GM21423 (cell line): ENCODE measurements around the gene ATP5PB.

Experiments used
- ATAC-seq: cut with Tn5 transposase; IDR thresholded peaks from one replicate; pipeline ENCODE4 v1.9.1; 2021; ENCODE audit warnings: mild to moderate bottlenecking, moderate library complexity; ENCODE audit not compliant: unreplicated experiment

The ATP5PB gene

GRCh38 chr1:111474106-111474505, 24.8 kb downstream of the ATP5PB start:
- no peak for ATAC-seq

DNA sequence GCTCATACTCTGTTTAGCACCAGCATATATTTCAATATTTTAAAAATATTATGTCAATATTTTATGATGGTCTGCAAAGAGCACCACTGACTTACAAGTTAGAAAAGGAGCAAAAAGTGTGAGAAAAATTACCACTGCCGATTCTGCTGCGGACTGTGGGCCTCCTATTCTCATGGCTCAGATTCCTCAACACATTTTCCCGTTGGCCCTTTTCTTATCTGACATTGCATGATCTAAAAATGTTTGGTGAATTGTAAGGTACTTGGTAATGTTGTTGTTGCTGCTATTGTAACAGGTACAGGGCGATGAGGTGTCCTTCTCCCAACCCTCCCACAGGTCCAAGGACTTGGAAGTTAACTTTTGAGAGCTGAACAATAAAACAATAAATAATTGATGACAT, 25.3 kb downstream of the ATP5PB start:
- no peak for ATAC-seq

GRCh38 chr1:111475701-111476100, 26.4 kb downstream of the ATP5PB start:
- no peak for ATAC-seq

DNA sequence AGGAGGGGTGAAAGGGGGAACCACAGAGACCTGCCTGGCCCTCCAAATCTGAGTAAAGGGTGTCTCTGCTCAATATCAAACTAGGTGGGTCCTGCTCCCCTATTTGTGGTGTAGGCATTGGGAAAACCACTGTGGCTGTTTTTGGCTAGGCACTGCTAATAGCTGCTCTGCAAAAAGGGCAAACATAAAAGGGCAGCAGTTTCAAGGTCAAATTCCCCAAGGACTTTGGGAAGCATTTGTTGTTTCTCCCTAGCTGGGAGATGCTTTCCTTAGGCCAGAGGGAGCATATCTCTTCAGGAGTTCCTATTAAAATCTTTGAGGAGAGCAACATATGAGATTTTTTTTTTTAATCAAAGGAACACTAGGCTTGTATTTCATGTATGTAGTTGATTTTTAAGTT, 26.9 kb downstream of the ATP5PB start:
- no peak for ATAC-seq

- ATAC-seq, result peak; percentile 76
Measured at GRCh38 chr1:111476761-111477309, 27.6 kb downstream of the ATP5PB start.

GRCh38 chr1:111480674-111481073, 31.4 kb downstream of the ATP5PB start:
- ATAC-seq, result no peak

GRCh38 chr1:111481387-111482221, 32.3 kb downstream of the ATP5PB start:
- ATAC-seq, result no peak

- no peak for ATAC-seq
Measured at GRCh38 chr1:111483166-111483565, 33.9 kb downstream of the ATP5PB start.

DNA sequence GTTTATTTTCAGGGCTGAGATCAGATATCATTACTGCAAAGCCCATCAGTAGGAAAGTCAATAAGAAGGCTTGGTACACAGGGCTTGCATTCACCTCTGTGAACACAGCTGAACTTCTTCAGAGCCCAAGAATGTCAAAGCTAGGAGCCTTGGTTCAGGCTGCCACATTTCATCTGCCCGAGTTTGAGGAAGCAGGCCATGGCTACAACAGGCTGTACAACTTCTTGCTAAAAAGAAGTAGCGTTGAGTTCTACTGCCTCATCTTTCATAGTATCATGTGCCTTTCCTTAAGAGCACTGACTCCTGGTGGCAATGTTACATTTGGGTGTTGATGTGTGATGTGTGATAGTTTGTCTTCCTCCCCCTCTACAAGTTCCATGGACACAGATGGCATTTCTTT, 34.6 kb downstream of the ATP5PB start:
- no peak for ATAC-seq

DNA sequence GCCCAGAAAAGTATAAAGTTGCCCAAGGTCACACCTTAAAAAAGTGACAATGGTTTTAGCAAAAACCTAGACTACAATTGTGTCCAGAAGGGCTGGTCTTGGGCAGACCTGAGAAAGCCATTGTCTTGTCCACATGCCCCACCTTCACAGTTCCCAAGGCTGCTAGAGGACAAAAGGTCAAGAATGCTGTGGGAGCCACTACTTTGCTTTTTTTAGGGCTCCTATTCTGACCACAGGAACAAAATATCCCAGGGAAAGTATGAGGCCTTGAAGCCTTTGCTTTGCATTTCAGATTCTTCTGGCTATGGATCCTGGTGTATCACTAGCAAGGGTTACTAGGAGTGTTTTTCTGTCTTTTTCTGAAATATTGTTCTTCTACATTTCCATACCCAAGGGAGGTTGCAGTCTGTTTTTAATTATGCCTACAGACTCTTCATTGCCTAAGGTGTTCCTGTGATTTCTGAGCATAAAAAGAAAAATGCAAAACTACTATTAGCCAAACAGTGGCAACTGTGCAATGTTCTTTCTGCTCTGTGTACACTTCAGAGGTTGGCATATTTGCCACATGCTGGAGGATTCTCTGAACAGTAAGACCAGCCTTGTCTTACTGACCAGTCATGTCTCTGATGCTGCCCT, 35.2 kb downstream of the ATP5PB start:
- ATAC-seq, result no peak

DNA sequence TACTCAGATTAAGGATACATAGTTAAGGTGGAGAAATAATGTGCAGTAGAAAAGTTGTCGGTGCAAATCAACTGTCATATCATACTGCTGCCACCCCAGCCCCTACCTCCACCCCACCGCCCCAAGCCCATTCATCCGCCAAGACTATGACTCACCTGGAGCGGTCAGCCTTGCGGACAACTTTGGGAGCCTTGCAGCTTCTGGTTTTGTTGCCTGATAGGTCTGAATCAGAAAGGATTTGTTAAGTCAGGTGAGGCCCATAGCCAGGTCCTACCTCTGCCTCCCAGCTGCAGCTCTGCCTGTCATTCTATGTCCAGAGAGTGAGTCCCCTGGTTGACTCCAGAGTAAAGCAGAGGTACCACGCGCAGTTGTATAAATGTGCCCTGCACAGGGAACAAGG, 37.2 kb downstream of the ATP5PB start:
- no peak for ATAC-seq

GRCh38 chr1:111487133-111487532, 37.9 kb downstream of the ATP5PB start:
- ATAC-seq, result no peak

DNA sequence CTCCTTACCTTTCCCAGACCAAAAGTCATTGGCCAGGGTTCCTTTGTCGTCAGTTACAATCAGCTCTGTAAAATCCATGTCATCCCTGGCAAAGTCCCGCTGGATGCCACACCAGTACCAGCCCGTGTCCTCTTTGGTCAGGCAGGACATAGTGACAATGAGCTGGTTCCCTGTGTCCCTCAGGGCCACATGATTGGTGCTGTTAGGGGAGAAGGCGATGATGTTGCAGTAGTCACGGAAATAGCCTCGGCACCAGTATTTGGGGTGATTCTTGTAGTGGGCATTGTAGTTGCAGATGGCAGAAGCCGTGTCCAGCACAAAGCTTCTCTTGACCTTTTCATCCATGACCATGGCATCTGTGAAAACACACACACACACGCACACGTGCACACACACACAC, 39.4 kb downstream of the ATP5PB start:
- no peak for ATAC-seq

- ATAC-seq, result no peak
Measured at GRCh38 chr1:111489604-111490003, 40.3 kb downstream of the ATP5PB start.

- ATAC-seq, result no peak
Measured at GRCh38 chr1:111490220-111490619, 41.0 kb downstream of the ATP5PB start.

- no peak for ATAC-seq
Measured at GRCh38 chr1:111491070-111491469, 41.8 kb downstream of the ATP5PB start.

DNA sequence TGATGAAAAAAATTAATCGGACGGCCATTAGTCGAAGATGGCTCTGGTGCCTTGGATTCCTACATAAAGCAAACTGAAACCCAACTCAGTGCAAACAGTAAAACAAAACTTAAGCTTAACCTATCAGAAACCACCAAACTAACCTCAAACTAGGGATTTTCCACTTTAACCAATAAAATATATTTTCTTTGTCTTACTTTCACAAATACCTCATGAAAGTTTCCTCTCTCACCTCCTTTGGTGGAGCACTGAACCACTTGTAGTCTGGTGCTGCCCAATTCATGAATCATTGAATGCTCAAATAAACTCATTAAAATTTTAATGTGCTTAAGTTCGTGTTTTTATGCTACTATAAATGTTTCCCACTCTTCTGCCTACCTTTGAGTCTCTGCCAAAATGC, 47.1 kb downstream of the ATP5PB start:
- ATAC-seq, result no peak

DNA sequence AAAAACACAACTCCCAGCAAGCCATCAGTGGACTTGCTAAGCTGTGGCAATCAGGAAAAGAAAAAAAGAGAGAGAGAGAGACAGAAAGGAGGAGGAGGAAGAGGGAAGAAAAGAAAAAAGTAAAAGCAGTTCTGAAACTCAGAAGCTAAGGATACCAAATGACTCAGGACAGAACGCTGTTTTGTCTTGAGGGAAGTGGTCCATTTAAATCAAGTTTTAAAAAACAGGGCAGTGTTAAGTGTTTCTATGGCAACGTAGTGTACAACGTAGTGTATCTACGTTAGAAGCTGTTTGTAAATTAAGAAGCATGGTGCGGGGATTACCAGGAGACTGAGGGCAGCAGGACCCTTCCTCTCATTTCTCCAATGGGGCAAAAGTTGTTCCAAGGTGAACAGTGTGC, 48.3 kb downstream of the ATP5PB start:
- ATAC-seq, result no peak

- ATAC-seq, result no peak
Measured at GRCh38 chr1:111499026-111499785, 49.9 kb downstream of the ATP5PB start.

GRCh38 chr1:111501645-111502044, 52.4 kb downstream of the ATP5PB start:
- no peak for ATAC-seq

GRCh38 chr1:111503585-111504060, 54.4 kb downstream of the ATP5PB start, which contains the start of the genes ADORA3 and TMIGD3:
ADORA3 (minus strand) TSS chr1:111503633; CDS start chr1:111503354, 279 bp downstream.
TMIGD3 (minus strand) TSS chr1:111503633; CDS start chr1:111503354, 279 bp downstream.
- ATAC-seq, result no peak
